CMK (cell line): ENCODE measurements around the gene DBR1.
"Not testable (repeated sequence)": the region's sequence is repeated elsewhere in the genome, so short reads cannot be mapped to it uniquely, and the experiment has no call there.

Experiments
- DNase-seq: peaks from one replicate; pipeline ENCODE4 v3.0.0-alpha.2; 2010; ENCODE audit warnings: low read depth

DBR1 gene

GRCh38 chr3:138186221-138186620 lies 11.5 kb upstream of the DBR1 start:
- DNase-seq, result no peak

- no peak for DNase-seq
Observed at GRCh38 chr3:138184994-138185393, 10.3 kb upstream of the DBR1 start.

GRCh38 chr3:138180375-138181029 lies 5.8 kb upstream of the DBR1 start:
- no peak for DNase-seq

GRCh38 chr3:138173769-138174420 lies 826 bp downstream of the DBR1 start:
- no peak for DNase-seq

GRCh38 chr3:138172625-138173024 lies 2.1 kb downstream of the DBR1 start:
- DNase-seq, result no peak

- no peak for DNase-seq
Observed at GRCh38 chr3:138165061-138165460, 9.7 kb downstream of the DBR1 start.

GRCh38 chr3:138157743-138158142 lies 17.0 kb downstream of the DBR1 start:
- no peak for DNase-seq

GRCh38 chr3:138154534-138154933 lies 20.2 kb downstream of the DBR1 start:
- no peak for DNase-seq

GRCh38 chr3:138148503-138148902 lies 26.2 kb downstream of the DBR1 start:
- DNase-seq, result no peak

GRCh38 chr3:138142181-138142580 lies 32.5 kb downstream of the DBR1 start:
- DNase-seq, result not testable (repeated sequence)

GRCh38 chr3:138140940-138141339 lies 33.8 kb downstream of the DBR1 start:
- no peak for DNase-seq

GRCh38 chr3:138139691-138140090 lies 35.0 kb downstream of the DBR1 start:
- no peak for DNase-seq

- no peak for DNase-seq
Observed at GRCh38 chr3:138137861-138138260, 36.9 kb downstream of the DBR1 start.

- no peak for DNase-seq
Observed at GRCh38 chr3:138136201-138136600, 38.5 kb downstream of the DBR1 start.

- no peak for DNase-seq
Observed at GRCh38 chr3:138135833-138136194, 38.9 kb downstream of the DBR1 start.

- DNase-seq, result no peak
Observed at GRCh38 chr3:138135146-138135832, 39.4 kb downstream of the DBR1 start.

GRCh38 chr3:138132239-138132638 lies 42.5 kb downstream of the DBR1 start, which contains the start of gene A4GNT:
TSS of gene A4GNT (minus strand) at chr3:138132390. CDS start at chr3:138131256, 1,134 bp downstream.
- no peak for DNase-seq

- DNase-seq, result no peak
Observed at GRCh38 chr3:138127636-138128365, 46.9 kb downstream of the DBR1 start.

GRCh38 chr3:138125548-138126221 lies 49.0 kb downstream of the DBR1 start:
- no peak for DNase-seq

- no peak for DNase-seq
Observed at GRCh38 chr3:138124706-138125355, 49.9 kb downstream of the DBR1 start.

GRCh38 chr3:138124188-138124587 lies 50.5 kb downstream of the DBR1 start:
- DNase-seq, result no peak

GRCh38 chr3:138119423-138119766 lies 55.3 kb downstream of the DBR1 start:
- DNase-seq, result no peak
